GM19467 (cell line): ENCODE data around the gene EYA2.
"Not testable (repeated sequence)": the region's sequence is repeated elsewhere in the genome, so short reads cannot be mapped to it uniquely, and the experiment has no call there.

Experiments
- ATAC-seq: cut with Tn5 transposase; IDR thresholded peaks from one replicate; pipeline ENCODE4 v1.9.1; 2021; ENCODE audit warnings: mild to moderate bottlenecking, moderate library complexity; ENCODE audit not compliant: unreplicated experiment

EYA2 gene

GRCh38 chr20:46894579-46894958, at the start of gene EYA2:
EYA2 (plus strand) TSS chr20:46894843; CDS start chr20:46990011, 95,168 bp downstream.
- no peak for ATAC-seq

GRCh38 chr20:46844965-46845364, 49.7 kb upstream of the EYA2 start:
- no peak for ATAC-seq

GRCh38 chr20:46849269-46849668, 45.4 kb upstream of the EYA2 start:
- ATAC-seq, result no peak

GRCh38 chr20:46849751-46850150, 44.9 kb upstream of the EYA2 start:
- no peak for ATAC-seq

- ATAC-seq, result no peak
These were observed 44.2 kb upstream of the EYA2 start for GRCh38 chr20:46850416-46850815.

GRCh38 chr20:46850896-46851295, 43.7 kb upstream of the EYA2 start:
- ATAC-seq, result no peak

GRCh38 chr20:46851746-46852145, 42.9 kb upstream of the EYA2 start:
- ATAC-seq, result no peak

- no peak for ATAC-seq
These were observed 42.3 kb upstream of the EYA2 start for GRCh38 chr20:46852313-46852712.

GRCh38 chr20:46853926-46854325, 40.7 kb upstream of the EYA2 start:
- no peak for ATAC-seq

- ATAC-seq, result no peak
These were observed 37.4 kb upstream of the EYA2 start for GRCh38 chr20:46857061-46857831.

- ATAC-seq, result no peak
These were observed 28.8 kb upstream of the EYA2 start for GRCh38 chr20:46865824-46866223.

GRCh38 chr20:46870041-46870440, 24.6 kb upstream of the EYA2 start:
- ATAC-seq, result no peak

- no peak for ATAC-seq
These were observed 22.1 kb upstream of the EYA2 start for GRCh38 chr20:46872328-46873211.

- no peak for ATAC-seq
These were observed 19.6 kb upstream of the EYA2 start for GRCh38 chr20:46875059-46875458.

GRCh38 chr20:46879386-46879785, 15.3 kb upstream of the EYA2 start:
- ATAC-seq, result no peak

- not testable (repeated sequence) for ATAC-seq
These were observed 14.7 kb upstream of the EYA2 start for GRCh38 chr20:46879963-46880362.

- no peak for ATAC-seq
These were observed 10.8 kb upstream of the EYA2 start for GRCh38 chr20:46883892-46884291.

GRCh38 chr20:46890682-46891081, 4.0 kb upstream of the EYA2 start:
- ATAC-seq, result no peak

GRCh38 chr20:46893051-46893450, 1.6 kb upstream of the EYA2 start:
- ATAC-seq, result no peak

- no peak for ATAC-seq
These were observed 615 bp upstream of the EYA2 start for GRCh38 chr20:46893877-46894578.
